Medulla oblongata (tissue), 1 donor: ENCODE results near the gene ZNF891.

Source experiments
- DNase-seq: peaks from one replicate; pipeline ENCODE4 v3.0.0-alpha.2; 2015; ENCODE audit errors: extremely low spot score

The ZNF891 gene

DNA sequence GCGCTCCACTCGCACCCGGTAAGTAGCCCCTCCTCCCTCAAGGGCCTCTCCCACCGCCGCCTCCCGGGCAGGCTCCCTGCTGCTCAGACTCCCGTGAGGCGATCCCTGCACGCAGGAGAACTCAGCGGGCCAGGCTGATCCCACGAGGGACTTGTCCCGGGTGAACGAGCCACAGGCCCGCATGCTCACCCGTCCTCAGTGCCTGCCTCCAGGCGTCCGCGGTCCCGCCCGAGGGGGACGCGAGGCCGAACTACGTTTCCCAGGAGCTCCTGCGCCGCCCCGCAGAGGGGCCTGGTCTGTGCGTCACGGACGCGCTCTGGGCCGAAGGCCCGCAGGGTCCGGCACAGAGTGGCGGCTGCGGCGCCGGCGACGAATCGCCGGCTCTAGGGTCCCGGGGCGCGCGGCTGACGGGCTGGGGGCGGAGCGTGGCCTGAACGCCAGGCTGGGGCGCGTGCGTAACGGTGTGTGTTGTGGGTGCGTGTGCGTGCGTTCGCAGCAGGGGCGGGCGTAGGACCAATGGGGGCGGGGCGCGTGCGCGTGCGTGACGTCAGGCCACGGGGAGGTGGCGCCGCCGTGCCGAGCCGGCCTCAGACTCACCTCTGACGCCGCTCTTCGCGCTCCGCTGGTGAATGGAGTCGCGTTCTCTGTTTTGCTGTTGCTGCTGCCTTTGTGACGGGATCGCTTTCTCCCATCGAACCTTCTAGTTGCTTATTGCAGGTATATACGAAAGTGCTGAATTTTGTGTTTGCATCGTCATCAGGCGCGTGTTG lies at the start of gene ZNF891, which contains the start of gene ZNF10:
ZNF891 (minus strand) TSS at position 237 of the 770 bp plus-strand sequence. CDS start 8,356 bp downstream, outside the sequence.
ZNF10 (plus strand) TSS at position 590 of the 770 bp plus-strand sequence. CDS start 13,866 bp downstream, outside the sequence.
- DNase-seq, result peak; percentile 92

DNA sequence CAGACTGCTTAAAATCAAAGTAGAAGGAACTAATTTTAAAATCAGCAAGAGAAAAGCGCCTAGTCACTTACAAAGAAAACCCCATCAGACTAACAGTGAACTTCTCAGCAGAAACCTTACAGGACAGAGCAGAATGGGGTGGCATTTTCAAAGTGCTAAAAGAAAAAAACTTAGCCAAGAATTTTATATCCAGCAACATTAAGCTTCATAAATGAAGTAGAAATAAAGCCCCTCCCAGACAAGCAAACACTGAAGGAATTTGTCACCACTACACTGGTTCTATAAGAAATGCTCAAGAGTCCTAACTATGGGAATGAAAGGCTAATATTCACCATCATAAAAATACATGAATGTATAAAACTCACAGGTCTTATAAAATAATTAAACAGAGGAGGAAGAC lies 44.8 kb upstream of the ZNF891 start:
- no peak for DNase-seq

DNA sequence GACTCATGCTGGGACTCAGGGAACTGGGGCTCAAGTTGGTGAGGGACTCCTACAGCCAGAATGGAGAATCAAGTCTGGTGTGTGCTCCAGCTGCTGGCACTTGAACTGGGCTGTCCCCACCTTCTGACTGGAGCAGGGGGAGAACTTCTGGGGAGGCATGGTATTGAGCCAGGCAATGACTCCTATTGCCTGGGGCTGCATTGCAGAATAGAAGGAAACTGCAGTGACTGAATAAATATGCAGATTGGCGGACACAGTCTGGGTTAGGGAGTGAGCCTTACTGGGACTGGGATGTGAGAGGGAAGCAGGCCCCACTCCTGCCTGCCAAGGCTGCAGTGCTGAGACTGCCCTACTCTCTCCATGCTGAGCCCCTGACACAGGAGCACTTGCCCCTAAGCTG lies 42.4 kb upstream of the ZNF891 start:
- no peak for DNase-seq

DNA sequence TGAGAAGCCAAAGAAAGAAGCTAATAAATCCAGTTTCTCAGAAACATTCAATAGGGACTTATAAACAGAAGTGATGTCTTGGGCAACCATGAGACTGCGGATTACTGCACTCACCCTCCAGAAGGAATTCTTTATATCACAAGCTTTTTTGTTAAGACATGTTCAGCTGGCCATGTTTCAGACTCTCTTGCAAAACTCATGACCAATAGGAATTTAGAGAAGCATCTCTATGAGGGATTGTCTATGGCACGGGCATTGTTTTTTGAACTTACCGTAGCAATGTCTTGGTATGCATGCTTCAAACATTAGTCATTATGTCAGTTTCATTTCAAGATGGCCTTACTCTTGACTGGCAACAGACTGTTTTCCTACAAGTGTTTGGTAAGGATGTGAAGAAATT lies 35.7 kb upstream of the ZNF891 start:
- DNase-seq, result no peak

DNA sequence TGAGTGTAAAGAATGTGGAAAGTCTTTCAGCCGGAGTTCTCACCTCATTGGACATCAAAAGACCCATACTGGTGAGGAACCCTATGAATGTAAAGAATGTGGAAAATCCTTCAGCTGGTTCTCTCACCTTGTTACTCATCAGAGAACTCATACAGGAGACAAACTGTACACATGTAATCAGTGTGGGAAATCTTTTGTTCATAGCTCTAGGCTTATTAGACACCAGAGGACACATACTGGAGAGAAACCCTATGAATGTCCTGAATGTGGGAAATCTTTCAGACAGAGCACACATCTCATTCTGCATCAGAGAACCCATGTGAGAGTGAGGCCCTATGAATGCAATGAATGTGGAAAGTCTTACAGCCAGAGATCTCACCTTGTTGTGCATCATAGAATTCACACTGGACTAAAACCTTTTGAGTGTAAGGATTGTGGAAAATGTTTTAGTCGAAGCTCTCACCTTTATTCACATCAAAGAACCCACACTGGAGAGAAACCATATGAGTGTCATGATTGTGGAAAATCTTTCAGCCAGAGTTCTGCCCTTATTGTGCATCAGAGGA lies 26.1 kb upstream of the ZNF891 start:
- DNase-seq, result no peak

DNA sequence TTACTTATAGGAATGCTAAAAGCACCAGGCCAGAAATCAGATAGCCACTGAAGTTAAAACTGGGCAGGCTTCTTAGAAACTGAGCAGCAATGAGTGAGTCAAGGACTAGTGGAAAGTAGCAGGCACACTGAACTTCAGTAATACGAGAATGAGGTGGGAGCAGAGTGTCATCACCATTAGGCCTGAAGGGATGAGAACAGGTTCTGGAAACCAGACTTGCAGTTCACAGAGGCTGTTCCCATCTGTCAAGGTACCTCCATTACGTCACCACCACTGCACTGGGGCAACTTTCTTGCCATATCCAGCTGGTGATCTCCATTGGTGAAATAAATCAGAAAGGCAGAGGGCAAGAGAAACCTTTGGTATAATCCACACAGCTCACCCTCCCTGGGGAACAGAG lies 15.9 kb upstream of the ZNF891 start:
- no peak for DNase-seq

DNA sequence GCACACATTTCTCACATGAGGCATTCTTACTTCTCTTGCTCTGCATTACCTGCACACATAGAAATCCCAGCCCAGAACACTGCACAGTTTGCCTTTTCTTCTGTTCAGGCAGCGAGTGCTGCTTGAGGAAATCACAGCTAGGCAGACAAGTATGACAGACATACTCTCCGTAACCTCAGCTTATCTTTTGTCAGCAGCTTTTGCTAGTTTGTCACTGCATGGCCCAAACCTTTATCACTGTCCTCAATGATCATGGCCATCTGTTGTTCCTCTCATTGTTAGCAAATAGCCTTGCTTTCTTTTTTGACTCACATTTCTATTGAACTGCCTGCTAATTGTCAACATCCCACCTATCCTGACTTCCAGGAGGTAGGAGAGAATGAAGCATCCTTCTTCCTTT lies 5.7 kb upstream of the ZNF891 start:
- no peak for DNase-seq

DNA sequence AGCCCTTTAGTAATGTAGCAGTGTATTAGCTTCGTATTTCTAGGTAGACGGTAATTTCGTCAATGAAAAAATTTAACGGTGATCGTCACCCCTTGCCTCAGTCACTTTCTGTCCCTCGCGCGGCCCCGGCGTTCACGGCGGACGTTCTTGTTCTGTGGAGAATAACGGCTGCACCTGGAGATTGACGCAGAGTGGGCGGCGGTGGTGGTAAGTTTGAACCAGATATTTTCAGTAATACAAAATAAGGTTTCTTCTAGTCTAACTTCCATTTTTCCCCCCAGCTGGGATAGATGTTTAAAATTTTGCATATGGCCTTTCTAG lies 694 bp upstream of the ZNF891 start:
- no peak for DNase-seq

DNA sequence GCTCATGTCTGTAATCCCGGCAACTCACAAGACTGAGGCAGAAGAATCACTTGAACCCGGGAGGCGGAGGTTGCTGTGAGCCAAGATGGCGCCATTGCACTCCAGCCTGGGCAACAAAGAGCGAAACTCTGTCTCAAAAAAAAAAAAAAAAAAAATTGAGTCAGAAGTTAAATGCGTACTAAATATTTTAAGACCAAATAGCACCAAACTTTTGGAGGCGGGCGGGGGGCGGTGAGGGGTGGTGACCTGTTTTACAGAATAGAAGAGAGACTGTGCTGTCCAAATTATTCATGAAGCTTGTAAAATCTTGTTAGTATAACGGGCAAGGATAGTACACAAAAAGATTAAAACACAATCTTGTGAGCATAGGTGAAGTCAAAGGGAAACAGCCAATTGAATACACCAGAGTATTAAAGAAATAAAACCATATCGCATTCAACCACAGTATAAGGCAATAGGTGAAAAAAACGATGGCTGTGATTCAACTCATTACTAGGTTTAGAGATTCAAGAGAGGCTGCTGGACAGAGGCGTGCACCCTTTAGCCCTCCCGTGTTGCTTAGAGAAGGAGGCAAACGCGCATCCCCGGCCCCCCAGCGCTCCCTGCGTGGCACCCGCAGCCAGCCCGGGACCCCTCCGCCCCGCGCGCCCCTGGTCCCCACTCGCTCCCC lies 571 bp downstream of the ZNF891 start:
- no peak for DNase-seq

DNA sequence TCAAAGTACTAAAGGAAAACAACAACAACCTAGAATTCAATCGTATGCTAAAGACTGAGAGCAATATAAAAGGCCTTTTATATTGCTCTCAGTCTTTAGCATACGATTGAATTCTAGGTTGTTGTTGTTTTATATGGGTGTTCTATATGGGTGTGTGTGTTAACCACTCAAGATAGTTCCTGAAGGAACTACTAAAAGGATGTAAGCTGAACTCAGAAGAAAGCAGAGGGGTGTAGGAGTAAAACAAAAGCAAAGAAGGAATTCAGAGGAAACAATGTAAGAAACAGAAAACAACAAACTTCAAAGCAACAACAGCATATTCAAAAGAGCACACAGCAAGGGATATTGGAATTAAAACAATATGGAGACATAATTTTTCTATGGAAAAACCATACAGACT lies 5.4 kb downstream of the ZNF891 start:
- no peak for DNase-seq

DNA sequence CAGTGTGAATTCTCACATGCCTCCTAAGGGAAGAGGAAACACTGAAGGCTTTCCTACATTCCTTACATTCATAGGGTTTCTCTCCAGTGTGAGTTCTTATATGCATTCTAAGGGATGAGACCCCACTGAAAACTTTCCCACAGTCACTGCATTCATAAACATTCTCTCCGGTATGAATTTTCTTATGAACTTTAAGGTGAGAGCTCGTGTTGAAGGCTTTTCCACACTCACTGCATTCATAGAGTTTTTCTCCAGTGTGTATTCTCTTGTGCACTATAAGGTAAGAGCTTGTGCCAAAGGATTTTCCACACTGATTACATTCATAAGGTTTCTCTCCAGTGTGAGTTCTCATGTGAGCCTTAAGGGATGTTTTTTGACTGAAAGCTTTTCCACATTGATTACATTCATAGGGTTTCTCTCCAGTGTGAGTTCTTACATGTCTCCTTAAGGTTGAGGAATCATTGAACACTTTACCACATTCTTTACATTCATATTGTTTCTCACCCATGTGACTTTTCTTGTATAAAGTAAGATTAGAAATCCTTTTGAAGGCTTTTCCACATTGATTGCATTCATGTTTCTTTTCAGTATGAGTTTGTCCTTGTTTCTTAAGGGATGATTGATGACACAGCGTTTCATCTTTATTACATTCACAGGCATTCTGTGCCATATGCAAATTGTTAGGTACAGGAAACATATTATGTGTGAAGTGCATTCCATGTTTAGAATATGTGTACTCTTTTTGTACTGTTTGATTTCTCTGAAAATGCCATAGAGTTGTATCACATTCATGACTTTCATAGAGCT lies 9.5 kb downstream of the ZNF891 start:
- DNase-seq, result no peak

DNA sequence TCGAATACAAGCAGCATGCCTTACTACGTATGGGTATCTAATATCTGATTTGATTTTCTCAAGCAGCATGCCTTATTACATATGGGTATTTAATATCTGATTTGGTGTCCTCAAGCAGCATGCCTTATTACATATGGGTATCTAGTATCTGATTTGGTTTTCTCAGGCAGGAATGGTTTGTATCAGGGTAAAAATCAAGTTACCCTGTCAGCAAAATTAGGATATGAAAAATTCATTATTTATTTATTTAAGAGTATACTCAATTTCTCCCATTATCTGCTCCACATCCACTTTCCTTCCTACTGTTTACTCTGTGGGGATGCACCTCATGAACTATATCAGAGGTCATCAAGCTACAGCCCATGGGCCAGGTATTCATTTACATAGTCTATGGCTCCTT lies 21.9 kb downstream of the ZNF891 start:
- DNase-seq, result no peak

DNA sequence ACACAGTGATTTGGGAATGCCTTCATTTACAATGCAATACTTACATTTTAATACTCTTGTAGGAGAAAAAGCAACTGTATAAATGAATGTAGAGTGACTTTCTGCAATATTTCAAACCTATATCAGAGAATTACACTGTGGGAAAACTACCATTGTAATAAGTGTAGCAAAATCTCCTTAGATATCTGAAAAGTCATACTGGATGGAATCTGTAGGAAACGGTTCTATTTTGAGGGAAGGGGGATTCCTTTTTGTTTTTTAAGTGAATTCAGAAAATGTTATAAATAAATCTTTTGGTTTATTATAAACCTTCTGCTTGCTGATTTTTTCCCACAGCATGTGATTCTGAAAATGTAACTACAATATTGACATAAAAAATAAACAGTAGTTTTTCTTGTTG lies 23.0 kb downstream of the ZNF891 start:
- no peak for DNase-seq

DNA sequence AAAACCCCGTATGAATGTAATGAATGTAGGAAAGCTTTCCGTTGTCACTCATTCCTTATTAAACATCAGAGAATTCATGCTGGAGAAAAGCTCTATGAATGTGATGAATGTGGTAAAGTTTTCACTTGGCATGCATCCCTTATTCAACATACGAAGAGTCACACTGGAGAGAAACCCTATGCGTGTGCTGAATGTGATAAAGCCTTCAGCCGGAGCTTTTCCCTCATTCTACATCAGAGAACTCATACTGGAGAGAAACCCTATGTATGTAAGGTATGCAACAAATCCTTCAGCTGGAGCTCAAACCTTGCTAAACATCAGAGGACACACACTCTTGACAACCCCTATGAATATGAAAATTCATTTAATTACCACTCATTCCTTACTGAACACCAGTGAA lies 23.8 kb downstream of the ZNF891 start:
- no peak for DNase-seq

DNA sequence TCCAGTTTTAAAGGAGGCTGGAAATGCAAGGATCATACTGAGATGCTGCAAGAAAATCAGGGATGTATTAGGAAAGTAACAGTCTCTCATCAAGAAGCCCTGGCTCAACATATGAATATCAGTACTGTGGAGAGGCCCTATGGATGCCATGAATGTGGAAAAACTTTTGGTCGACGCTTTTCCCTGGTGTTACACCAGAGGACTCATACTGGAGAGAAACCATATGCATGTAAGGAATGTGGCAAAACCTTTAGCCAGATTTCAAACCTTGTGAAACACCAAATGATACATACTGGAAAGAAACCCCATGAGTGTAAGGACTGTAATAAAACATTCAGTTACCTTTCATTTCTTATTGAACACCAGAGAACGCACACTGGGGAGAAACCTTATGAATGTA lies 24.5 kb downstream of the ZNF891 start:
- no peak for DNase-seq

DNA sequence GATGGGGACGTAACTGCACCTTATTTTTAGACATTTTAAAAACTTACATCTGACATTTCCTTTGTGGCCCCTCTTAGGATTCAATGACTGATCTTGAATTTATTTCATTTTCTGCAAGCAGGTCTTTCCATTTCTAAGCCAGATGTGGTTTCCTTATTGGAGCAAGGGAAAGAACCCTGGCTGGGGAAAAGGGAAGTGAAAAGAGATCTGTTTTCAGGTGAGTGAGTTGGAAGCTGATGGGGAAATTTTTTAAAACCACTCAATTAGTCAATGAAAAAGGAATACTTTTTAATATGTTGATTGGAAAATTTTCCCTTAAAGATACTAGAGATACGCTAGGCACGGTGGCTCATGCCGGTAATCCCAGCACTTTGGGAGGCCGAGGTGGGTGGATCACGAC lies 46.7 kb downstream of the ZNF891 start:
- DNase-seq, result no peak

DNA sequence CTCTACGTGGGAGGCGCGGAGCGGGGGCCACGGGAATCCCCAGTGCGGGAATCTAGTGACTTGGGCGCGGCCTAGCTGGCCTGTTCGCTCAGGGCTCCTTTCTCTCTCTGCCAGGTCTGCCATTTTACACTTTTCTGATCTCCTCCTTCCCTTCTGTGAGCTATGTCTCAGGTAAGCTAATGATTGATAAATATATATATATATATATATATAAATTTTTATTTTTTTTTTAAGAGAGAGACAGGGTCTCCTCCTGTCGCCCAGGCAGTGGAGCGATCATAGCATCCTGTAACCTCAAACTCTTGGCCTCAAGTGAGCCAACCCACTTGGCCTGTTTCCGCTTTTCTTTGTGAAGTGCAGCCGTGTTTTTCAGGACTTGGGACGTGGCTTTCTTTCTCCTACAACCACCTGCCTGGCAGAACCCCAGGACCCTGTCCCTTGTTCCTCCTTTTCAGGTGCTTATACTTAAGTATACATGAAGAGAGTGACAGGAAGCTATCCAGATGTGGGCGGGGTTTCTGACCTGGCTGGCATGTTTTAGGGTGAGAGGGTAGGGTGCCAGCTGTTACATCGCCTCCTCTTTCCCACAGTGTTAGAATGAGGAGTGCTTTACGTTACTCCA lies 48.8 kb downstream of the ZNF891 start:
- DNase-seq, result peak; percentile 13

DNA sequence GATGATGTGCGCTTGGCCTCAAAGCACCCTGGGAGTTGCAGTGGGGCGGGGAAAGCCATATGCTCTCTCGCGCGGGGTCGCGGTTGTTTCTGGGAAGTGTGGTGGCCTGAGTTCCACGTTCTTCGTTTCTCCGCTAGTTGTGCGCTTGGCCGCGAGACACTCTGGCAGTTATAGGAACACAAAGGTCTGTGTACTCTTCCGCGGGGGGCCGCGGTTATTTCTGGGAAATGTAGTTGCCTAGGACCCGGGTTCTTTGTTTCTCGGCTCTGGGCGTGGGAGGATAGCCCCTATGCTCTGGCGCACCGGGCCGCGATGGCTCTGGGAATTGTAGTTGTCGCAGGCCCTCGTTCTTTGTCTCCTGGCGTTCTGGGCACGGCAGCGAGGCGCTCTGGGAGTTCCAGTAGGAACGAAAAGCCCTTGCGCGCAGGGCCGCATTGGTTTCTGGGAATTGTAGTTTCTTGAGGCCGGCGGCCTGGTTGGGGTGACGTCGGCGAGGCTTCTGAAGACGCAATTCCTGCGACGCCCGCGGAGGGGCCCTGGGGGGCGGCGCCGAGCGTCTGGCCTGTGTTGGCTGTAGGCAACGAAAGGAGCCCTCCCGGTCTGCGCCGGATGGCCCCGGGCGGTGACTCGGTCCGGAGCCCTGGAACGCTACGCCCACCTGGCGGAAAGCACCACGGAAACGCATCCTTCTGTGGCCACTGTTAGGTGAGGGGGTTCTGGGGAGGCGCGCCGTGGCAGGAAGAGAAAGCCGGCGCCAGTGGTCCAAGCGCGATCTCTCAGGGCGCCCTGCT lies 49.5 kb downstream of the ZNF891 start, which contains the start of gene ZNF140:
ZNF140 (plus strand) TSS at position 556 of the 791 bp plus-strand sequence. CDS start 398 bp downstream, outside the sequence.
- peak; percentile 98 for DNase-seq

DNA sequence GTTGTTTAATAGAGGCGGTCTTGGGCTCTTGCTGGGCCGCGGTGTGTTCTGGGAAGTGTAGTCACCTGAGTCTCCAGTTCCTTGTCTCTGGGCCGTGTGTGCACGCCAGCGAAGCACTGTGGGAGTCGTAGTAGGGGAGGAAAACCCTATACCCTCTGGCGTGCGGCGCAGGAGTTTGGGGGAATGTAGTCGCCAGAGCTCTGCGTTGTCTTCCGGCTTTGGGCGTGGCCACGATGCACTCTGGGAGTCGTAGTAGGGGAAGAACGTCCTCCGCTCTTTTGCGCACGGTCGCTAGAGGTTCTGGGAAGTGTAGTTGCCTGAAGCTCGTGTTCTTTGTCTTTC lies 50.1 kb downstream of the ZNF891 start:
- peak; percentile 99 for DNase-seq

DNA sequence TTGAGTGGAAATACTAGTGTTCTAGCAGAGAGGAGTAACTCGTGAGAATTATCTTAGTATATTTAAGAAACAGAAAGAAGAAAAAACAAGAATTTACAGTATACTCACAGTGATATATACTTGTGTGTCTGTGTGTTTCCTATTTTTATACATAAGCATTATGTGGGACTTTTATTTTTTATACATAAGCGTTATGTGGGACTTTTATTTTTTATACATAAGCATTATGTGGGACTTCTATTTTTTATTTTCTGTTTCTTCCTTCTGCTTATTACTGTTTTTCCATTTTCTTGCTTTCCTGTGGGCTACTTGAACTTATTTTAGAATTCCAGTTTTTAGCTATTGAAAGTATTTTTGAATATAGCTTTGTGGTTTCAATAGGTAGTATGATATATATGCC lies 56.2 kb downstream of the ZNF891 start:
- no peak for DNase-seq

DNA sequence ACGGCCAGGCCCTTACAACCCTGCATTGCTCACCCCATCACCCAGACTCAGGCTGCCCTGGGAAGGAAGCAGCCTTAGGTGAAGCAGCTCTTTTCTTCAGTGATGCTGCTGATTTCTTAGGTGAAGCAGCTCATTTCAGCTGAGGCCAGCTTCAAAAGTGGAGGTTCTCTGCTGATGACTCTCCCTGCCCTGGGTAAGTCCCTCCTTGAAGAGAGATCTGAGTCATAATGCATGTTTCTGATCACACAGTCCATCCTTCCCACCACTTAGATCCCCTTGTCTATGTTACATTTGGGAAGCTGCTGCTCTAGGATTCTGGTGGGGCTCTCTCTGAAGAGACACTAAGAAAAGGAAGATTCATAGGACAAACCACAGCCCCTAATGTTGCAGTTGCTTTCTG lies 66.5 kb downstream of the ZNF891 start:
- DNase-seq, result no peak
